ENCODE results near the gene PHPT1.

- TF ChIP-seq TAF1 (conservative IDR thresholded peaks at IDR 0.05) (no peak), CTCF (IDR thresholded peaks at IDR 0.05; ENCODE audit: low read depth, low read length, missing input control) (no peak), SP1 (IDR thresholded peaks at IDR 0.05) (no peak), YY1 (IDR thresholded peaks at IDR 0.05) (no peak)
- TF ChIP-seq, protein P1, sequence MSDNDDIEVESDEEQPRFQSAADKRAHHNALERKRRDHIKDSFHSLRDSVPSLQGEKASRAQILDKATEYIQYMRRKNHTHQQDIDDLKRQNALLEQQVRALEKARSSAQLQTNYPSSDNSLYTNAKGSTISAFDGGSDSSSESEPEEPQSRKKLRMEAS (IDR thresholded peaks at IDR 0.05) = no peak
- TF ChIP-seq, protein P2, sequence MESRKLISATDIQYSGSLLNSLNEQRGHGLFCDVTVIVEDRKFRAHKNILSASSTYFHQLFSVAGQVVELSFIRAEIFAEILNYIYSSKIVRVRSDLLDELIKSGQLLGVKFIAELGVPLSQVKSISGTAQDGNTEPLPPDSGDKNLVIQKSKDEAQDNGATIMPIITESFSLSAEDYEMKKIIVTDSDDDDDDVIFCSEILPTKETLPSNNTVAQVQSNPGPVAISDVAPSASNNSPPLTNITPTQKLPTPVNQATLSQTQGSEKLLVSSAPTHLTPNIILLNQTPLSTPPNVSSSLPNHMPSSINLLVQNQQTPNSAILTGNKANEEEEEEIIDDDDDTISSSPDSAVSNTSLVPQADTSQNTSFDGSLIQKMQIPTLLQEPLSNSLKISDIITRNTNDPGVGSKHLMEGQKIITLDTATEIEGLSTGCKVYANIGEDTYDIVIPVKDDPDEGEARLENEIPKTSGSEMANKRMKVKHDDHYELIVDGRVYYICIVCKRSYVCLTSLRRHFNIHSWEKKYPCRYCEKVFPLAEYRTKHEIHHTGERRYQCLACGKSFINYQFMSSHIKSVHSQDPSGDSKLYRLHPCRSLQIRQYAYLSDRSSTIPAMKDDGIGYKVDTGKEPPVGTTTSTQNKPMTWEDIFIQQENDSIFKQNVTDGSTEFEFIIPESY (IDR thresholded peaks at IDR 0.05) = no peak
Measured at GRCh38 chr9:136839229-136840139, 9.7 kb upstream of the PHPT1 start.
